GM12878 (cell line): Measurements from ENCODE around the gene WNT11. TPM values are rescaled to one million over a fixed set of nuclear protein-coding genes. Genes with fewer than 3 reads are reported as not detected.

Experiments used
- ATAC-seq: fragments of 200-7000 bp; cut with Tn5 transposase; 3 replicates; pipeline ENCODE4 v1.9.1; 2020; ENCODE audit warnings: mild to moderate bottlenecking, moderate library complexity
- BruUV-seq: library from RNA; stranded (reverse); fragments of 400-500 nt; replicated peaks from 2 replicates; lab custom pipeline; 2021; lab: Mats Ljungman, UMichigan
- CTCF ChIA-PET: fragments of 300-600 bp; sonication (Branson Sonifier 250); formaldehyde crosslinking; extraction: SDS; loops from one replicate; lab custom pipeline; 2021; ENCODE audit warnings: inconsistent platforms; lab: Yijun Ruan, JAX
- POLR2A ChIA-PET: fragments of 350-600 bp; formaldehyde crosslinking; extraction: SDS; loops from one replicate; lab custom pipeline; 2021; ENCODE audit warnings: inconsistent platforms; lab: Charles Lee
- RAD21 ChIA-PET: fragments of 300-600 bp; sonication (Branson Sonifier 250); formaldehyde crosslinking; loops from one replicate; lab custom pipeline; 2023; ENCODE audit warnings: antibody characterized with exemption; ENCODE audit not compliant: unreplicated experiment; lab: Charles Lee
- SMC1A ChIA-PET: fragments of 300-600 bp; sonication (Branson Sonifier 250); formaldehyde crosslinking; loops from one replicate; lab custom pipeline; 2023; ENCODE audit not compliant: unreplicated experiment, uncharacterized antibody; lab: Charles Lee
- DNase-seq: peaks from one replicate; pipeline ENCODE4 v3.0.0-alpha.2; 2011; ENCODE audit warnings: low read depth, low spot score
- FAIRE-seq: peaks from 3 replicates; lab custom pipeline; 2011; peaks lifted over from hg19 to GRCh38; lab: Jason Lieb, UNC
- H2AFZ ChIP-seq: 2 replicates; pipeline ENCODE4 v1.6.0; 2011; ENCODE audit warnings: low read depth, low read length, control low read depth; ENCODE audit not compliant: control insufficient read depth
- H3K27ac ChIP-seq: 2 replicates; pipeline ENCODE4 v1.5.1; 2011; ENCODE audit warnings: control low read depth; ENCODE audit not compliant: control insufficient read depth, insufficient read depth
- H3K27me3 ChIP-seq, 2 experiments: replicated peaks in 1 of 2; 2 replicates each; pipeline versions ENCODE4 v1.6.0 to v1.6.1; 2011; ENCODE audit warnings: low read length in 1 of 2; ENCODE audit not compliant: control insufficient read depth in 2 of 2, insufficient read depth in 2 of 2
- H3K36me3 ChIP-seq, 2 experiments: 2 replicates each; pipeline ENCODE4 v1.5.1; 2011; ENCODE audit warnings: low read length in 1 of 2; ENCODE audit not compliant: control insufficient read depth in 2 of 2, insufficient read depth in 2 of 2
- H3K4me1 ChIP-seq: 2 replicates; pipeline ENCODE4 v1.6.1; 2011; ENCODE audit warnings: mild to moderate bottlenecking, low read length, moderate library complexity, mixed read lengths; ENCODE audit not compliant: control insufficient read depth, insufficient read depth
- H3K4me2 ChIP-seq: 2 replicates; pipeline ENCODE4 v1.6.0; 2011; ENCODE audit warnings: control low read depth; ENCODE audit not compliant: control insufficient read depth, insufficient read depth
- H3K4me3 ChIP-seq: fragments of 200-600 bp; sonication (generic); 2 replicates; pipeline ENCODE4 v1.5.1; 2016
- H3K79me2 ChIP-seq: 2 replicates; pipeline ENCODE4 v1.6.0; 2011; ENCODE audit warnings: low read length; ENCODE audit not compliant: control insufficient read depth, insufficient read depth
- H3K9ac ChIP-seq: 2 replicates; pipeline ENCODE4 v1.8.0; 2011; ENCODE audit warnings: low read length, control low read depth, mixed read lengths; ENCODE audit not compliant: control insufficient read depth, insufficient read depth
- H3K9me3 ChIP-seq: replicated peaks from 3 replicates; pipeline ENCODE4 v1.5.1; 2011; ENCODE audit warnings: mild to moderate bottlenecking, low read length; ENCODE audit not compliant: control insufficient read depth, insufficient read depth
- H4K20me1 ChIP-seq: 2 replicates; pipeline ENCODE4 v1.6.0; 2011; ENCODE audit not compliant: control insufficient read depth, insufficient read depth
- RELA ChIP-seq: fragments of 450-650 bp; IDR thresholded peaks from 2 replicates; pipeline ENCODE4 v1.8.0; 2014; ENCODE audit warnings: borderline replicate concordance; ENCODE audit not compliant: partially characterized antibody
- SIN3A ChIP-seq: IDR thresholded peaks from 2 replicates; pipeline ENCODE4 v1.6.1; 2012; ENCODE audit warnings: low read depth, low read length, improper control_type of control experiment
- WGBS: methylation state at CpG from one replicate; pipeline ENCODE4 v1.1.6; 2016; ENCODE audit warnings: low lambda C conversion rate; ENCODE audit not compliant: insufficient replicate concordance, insufficient coverage; ENCODE audit errors: missing lambda C conversion rate; 5-methylcytosine and 5-hydroxymethylcytosine counted together
- in situ Hi-C: fragments of 300-500 bp; cut with MboI; formaldehyde crosslinking; loops from 9 replicates; pipeline ENCODE4 v1.14.3; 2018; ENCODE audit warnings: mixed read lengths
- intact Hi-C: fragments of 100-400 bp; cut with micrococcal nuclease; formaldehyde crosslinking; loops from one replicate; pipeline ENCODE4 v1.14.2; 2022; ENCODE audit not compliant: unreplicated experiment
- polyA plus RNA-seq, 11 experiments: library from polyadenylated mRNA; depleted of rRNA in 4 of 11; unstranded in 6 of 11; stranded (reverse) in 5 of 11; fragments of >200 nt; fragmentation: Nextera tagmentation in 4 of 11; fragmentation: Illumina TruSeq in 1 of 11; extraction: Ambion mirVana in 4 of 11; extraction: Trizol in 1 of 11; gene quantifications; 1 replicate in 1 of 11; 2 replicates in 10 of 11; pipeline versions ENCODE4 v1.2.1 to v1.2.3, GENCODE V29; 2011 to 2016; ENCODE audit warnings: inconsistent platforms in 2 of 11, missing spikeins in 2 of 11, low read depth in 1 of 11
- total RNA-seq, 4 experiments: library from RNA; depleted of rRNA in 3 of 4; stranded (reverse); fragments of >200 nt in 3 of 4; fragmentation: Illumina TruSeq in 1 of 4; extraction: Trizol in 1 of 4; gene quantifications; 2 replicates each; pipeline versions ENCODE4 v1.2.1 to v1.2.3, GENCODE V29; 2013 to 2021
- TF ChIP-seq, protein P1 (sequence below): fragments of 450-650 bp; IDR thresholded peaks from 2 replicates; pipeline ENCODE4 v1.6.1; 2018; ENCODE audit warnings: mild to moderate bottlenecking, low read depth, moderate library complexity; ENCODE audit not compliant: partially characterized antibody
- TF ChIP-seq, protein P2 (sequence below): fragments of 450-650 bp; IDR thresholded peaks from 2 replicates; pipeline ENCODE4 v1.6.1; 2016; ENCODE audit warnings: mild to moderate bottlenecking, moderate library complexity, borderline replicate concordance

The WNT11 gene
- total and polyA plus RNA-seq, 10 of the 15 experiments (the other 5 are each of a cell fraction or from before 2014, with no cell fraction given): 0.05 to 0.19 TPM; not detected in 8

GRCh38 chr11:76169473-76169896 is 36.8 kb downstream of the WNT11 start (continued):
- TF ChIP-seq, protein P1, sequence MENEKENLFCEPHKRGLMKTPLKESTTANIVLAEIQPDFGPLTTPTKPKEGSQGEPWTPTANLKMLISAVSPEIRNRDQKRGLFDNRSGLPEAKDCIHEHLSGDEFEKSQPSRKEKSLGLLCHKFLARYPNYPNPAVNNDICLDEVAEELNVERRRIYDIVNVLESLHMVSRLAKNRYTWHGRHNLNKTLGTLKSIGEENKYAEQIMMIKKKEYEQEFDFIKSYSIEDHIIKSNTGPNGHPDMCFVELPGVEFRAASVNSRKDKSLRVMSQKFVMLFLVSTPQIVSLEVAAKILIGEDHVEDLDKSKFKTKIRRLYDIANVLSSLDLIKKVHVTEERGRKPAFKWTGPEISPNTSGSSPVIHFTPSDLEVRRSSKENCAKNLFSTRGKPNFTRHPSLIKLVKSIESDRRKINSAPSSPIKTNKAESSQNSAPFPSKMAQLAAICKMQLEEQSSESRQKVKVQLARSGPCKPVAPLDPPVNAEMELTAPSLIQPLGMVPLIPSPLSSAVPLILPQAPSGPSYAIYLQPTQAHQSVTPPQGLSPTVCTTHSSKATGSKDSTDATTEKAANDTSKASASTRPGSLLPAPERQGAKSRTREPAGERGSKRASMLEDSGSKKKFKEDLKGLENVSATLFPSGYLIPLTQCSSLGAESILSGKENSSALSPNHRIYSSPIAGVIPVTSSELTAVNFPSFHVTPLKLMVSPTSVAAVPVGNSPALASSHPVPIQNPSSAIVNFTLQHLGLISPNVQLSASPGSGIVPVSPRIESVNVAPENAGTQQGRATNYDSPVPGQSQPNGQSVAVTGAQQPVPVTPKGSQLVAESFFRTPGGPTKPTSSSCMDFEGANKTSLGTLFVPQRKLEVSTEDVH: no peak

GRCh38 chr11:76167590-76167989 is 38.7 kb downstream of the WNT11 start:
- TF ChIP-seq, protein P2, sequence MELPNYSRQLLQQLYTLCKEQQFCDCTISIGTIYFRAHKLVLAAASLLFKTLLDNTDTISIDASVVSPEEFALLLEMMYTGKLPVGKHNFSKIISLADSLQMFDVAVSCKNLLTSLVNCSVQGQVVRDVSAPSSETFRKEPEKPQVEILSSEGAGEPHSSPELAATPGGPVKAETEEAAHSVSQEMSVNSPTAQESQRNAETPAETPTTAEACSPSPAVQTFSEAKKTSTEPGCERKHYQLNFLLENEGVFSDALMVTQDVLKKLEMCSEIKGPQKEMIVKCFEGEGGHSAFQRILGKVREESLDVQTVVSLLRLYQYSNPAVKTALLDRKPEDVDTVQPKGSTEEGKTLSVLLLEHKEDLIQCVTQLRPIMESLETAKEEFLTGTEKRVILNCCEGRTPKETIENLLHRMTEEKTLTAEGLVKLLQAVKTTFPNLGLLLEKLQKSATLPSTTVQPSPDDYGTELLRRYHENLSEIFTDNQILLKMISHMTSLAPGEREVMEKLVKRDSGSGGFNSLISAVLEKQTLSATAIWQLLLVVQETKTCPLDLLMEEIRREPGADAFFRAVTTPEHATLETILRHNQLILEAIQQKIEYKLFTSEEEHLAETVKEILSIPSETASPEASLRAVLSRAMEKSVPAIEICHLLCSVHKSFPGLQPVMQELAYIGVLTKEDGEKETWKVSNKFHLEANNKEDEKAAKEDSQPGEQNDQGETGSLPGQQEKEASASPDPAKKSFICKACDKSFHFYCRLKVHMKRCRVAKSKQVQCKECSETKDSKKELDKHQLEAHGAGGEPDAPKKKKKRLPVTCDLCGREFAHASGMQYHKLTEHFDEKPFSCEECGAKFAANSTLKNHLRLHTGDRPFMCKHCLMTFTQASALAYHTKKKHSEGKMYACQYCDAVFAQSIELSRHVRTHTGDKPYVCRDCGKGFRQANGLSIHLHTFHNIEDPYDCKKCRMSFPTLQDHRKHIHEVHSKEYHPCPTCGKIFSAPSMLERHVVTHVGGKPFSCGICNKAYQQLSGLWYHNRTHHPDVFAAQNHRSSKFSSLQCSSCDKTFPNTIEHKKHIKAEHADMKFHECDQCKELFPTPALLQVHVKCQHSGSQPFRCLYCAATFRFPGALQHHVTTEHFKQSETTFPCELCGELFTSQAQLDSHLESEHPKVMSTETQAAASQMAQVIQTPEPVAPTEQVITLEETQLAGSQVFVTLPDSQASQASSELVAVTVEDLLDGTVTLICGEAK: no peak
- TF ChIP-seq RELA (no peak), SIN3A (no peak)
- Histone ChIP-seq H3K79me2 (no peaks in the 10 kb centered on the region), H4K20me1 (no peaks in the 10 kb centered on the region), H3K27ac (no peak overlapping the region), H3K9me3 (no peaks in the 10 kb centered on the region), H3K9ac (no peak overlapping the region), H2AFZ (no peak overlapping the region), H3K36me3 (no peaks in the 10 kb centered on the region), H3K27me3 (no peaks in the 10 kb centered on the region), H3K4me3 (no peak overlapping the region), H3K4me1 (peaks cover 17% of the 10 kb centered on the region), H3K4me2 (no peak overlapping the region)
- DNase-seq: no peak
- no peak for FAIRE-seq
- intact Hi-C loops: loop anchor here (5.0 kb wide), 1 partner anchor 40 kb away; the partner anchor contains the start of gene WNT11
- WGBS: 67% methylated on average over 13 of the region's 13 CpGs
- no TSS peak for BruUV-seq
- ChIA-PET CTCF (no interaction called here), POLR2A (interaction anchor here (0.5 kb wide), 1 partner anchor 287 kb away, joined by 3 read pairs; no protein-coding TSS in a partner anchor), SMC1A (no interaction called here), RAD21 (no interaction called here)
- ATAC-seq: no peak
- in situ Hi-C loops: no loop called here
